Superior temporal gyrus (tissue), 1 donor: ENCODE results near the gene CRYGB.
"Not testable (repeated sequence)": the region's sequence is repeated elsewhere in the genome, so short reads cannot be mapped to it uniquely, and the experiment has no call there.

Experiments used
- DNase-seq: peaks from one replicate; pipeline ENCODE4 v3.0.0-alpha.2; 2016; ENCODE audit errors: extremely low spot score

CRYGB gene

GRCh38 chr2:208150094-208150493 lies 4.1 kb upstream of the CRYGB start:
- DNase-seq: no peak

- DNase-seq: no peak
These were observed 2.8 kb upstream of the CRYGB start for GRCh38 chr2:208148803-208149202.

GRCh38 chr2:208147759-208148158 lies 1.8 kb upstream of the CRYGB start:
- no peak for DNase-seq

GRCh38 chr2:208147008-208147407 lies 1.1 kb upstream of the CRYGB start:
- no peak for DNase-seq

- peak; percentile 46 for DNase-seq
These were observed 2.8 kb downstream of the CRYGB start for GRCh38 chr2:208142925-208143799.

- DNase-seq: peak; percentile 31
These were observed 3.6 kb downstream of the CRYGB start for GRCh38 chr2:208142240-208142924.

- DNase-seq: no peak
These were observed 6.5 kb downstream of the CRYGB start for GRCh38 chr2:208139447-208139846.

GRCh38 chr2:208138334-208138733 lies 7.6 kb downstream of the CRYGB start:
- DNase-seq: not testable (repeated sequence)

GRCh38 chr2:208136716-208137094 lies 9.3 kb downstream of the CRYGB start:
- no peak for DNase-seq

GRCh38 chr2:208135794-208136715 lies 9.9 kb downstream of the CRYGB start:
- no peak for DNase-seq

- DNase-seq: no peak
These were observed 10.9 kb downstream of the CRYGB start for GRCh38 chr2:208134928-208135586.

GRCh38 chr2:208130712-208131110 lies 15.2 kb downstream of the CRYGB start:
- no peak for DNase-seq

- no peak for DNase-seq
These were observed 15.9 kb downstream of the CRYGB start, which contains the start of gene CRYGC for GRCh38 chr2:208129744-208130711. Gene CRYGC, minus strand, starts transcription at chr2:208129828. Its CDS starts 36 bp downstream, at chr2:208129792.

GRCh38 chr2:208128136-208128535 lies 17.8 kb downstream of the CRYGB start:
- DNase-seq: no peak

GRCh38 chr2:208127090-208127489 lies 18.9 kb downstream of the CRYGB start:
- no peak for DNase-seq

- no peak for DNase-seq
These were observed 20.7 kb downstream of the CRYGB start for GRCh38 chr2:208125251-208125650.

- DNase-seq: not testable (repeated sequence)
These were observed 21.8 kb downstream of the CRYGB start, which contains the start of gene CRYGD for GRCh38 chr2:208124013-208124715. Gene CRYGD, minus strand, starts transcription at chr2:208124524. Its CDS starts 51 bp downstream, at chr2:208124473.

GRCh38 chr2:208122248-208122647 lies 23.7 kb downstream of the CRYGB start:
- DNase-seq: no peak

- no peak for DNase-seq
These were observed 27.0 kb downstream of the CRYGB start for GRCh38 chr2:208118918-208119317.
